CD4-positive, alpha-beta T cell treated with Interleukin-15 for 1 hour (primary cell): ENCODE results near the gene TUBD1.
"Not testable (repeated sequence)": the region's sequence is repeated elsewhere in the genome, so short reads cannot be mapped to it uniquely, and the experiment has no call there.

ENCODE experiments used
- DNase-seq: peaks from one replicate; pipeline ENCODE4 v3.0.0-alpha.2; 2020

TUBD1 gene

DNA sequence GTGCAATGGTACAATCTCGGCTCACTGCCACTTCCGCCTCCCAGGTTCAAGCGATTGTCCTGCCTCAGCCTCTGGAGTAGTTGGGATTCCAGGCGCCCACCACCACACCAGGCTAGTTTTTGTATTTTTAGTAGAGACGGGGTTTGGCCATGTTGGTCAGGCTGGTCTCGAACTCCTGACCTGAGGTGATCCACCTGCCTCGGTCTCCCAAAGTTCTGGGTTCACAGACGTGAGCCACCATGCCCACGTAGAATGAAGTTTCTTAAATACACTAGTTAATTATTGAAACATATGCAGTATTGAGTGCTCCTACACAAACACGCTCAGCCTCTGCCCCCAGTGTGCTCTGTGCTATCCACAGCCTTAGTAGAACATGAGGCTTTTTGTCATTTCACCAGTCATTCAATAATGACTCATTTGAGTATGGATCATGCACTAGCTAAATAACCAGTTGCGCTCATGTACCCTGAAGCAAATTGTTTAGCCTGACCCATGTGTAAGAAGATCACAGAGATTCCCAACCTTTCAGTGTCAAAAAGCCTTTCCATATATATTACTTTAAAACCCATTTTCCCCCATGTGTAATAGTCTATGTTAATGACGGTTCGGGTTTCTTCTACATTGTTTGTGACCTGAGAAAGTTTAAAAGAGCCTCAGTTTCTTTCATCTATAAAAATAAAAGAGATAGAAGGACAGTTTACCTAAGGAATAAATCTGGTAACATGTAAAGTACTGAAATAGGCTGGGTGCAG lies 49.7 kb downstream of the TUBD1 start:
- peak; percentile 41 for DNase-seq

DNA sequence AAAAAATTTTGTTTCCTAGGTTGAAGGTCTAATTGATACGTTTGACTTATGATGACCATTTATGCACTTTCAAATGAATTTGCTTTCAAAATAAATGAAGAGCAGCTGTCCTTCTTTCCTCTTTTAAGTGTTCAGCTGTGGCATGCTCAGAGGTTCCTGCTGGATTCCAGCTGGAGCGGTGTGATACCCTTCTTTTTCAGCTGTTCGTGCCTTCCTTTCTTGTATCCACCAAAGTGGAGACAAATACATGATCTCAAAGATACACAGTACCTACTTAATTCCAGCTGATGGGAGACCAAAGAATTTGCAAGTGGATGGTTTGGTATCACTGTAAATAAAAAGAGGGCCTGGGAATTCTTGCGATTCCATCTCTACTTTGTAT lies 50.9 kb downstream of the TUBD1 start:
- DNase-seq: not testable (repeated sequence)

DNA sequence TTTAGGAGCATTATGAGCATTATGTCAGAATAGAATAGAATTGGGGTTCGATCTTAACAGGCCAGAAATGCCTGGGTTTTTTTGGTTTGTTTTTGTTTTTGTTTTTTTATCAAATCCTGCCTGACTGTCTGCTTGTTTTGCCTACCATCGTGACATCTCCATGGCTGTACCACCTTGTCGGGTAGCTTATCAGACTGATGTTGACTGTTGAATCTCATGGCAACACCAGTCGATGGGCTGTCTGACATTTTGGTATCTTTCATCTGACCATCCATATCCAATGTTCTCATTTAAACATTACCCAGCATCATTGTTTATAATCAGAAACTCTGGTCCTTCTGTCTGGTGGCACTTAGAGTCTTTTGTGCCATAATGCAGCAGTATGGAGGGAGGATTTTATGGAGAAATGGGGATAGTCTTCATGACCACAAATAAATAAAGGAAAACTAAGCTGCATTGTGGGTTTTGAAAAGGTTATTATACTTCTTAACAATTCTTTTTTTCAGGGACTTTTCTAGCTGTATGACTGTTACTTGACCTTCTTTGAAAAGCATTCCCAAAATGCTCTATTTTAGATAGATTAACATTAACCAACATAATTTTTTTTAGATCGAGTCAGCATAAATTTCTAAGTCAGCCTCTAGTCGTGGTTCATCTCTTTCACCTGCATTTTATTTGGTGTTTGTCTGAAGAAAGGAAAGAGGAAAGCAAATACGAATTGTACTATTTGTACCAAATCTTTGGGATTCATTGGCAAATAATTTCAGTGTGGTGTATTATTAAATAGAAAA lies 51.5 kb downstream of the TUBD1 start:
- peak; percentile 50 for DNase-seq

DNA sequence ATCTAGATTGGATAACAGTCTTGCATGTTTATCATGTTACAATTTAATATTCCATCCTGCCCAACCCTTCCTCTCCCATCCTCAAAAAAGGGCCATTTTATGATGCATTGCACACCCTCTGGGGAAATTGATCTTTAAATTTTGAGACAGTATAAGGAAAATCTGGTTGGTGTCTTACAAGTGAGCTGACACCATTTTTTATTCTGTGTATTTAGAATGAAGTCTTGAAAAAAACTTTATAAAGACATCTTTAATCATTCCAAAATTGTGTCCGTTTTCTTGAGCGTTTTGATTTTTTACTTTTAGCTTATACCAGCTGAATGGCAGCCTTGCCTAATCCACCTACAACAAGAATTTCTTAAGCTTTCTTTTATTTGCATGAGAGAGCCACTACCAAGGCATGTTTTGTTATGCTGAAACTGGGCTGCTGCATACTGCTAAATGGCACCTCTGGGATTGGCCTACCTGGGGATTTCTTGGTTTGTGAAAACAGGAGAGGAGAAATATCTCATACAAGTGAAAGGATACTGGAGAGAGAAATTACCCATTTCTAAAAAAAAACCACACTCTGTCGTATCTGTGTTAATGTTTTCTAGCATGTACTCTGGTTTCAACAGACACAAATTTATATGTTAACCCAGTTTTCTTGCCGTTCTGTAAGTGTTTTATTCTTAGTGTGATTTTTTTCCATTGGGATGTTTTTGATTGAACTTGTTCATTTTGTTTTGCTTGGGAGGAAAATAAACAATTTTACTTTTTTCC lies 52.2 kb downstream of the TUBD1 start:
- no peak for DNase-seq

DNA sequence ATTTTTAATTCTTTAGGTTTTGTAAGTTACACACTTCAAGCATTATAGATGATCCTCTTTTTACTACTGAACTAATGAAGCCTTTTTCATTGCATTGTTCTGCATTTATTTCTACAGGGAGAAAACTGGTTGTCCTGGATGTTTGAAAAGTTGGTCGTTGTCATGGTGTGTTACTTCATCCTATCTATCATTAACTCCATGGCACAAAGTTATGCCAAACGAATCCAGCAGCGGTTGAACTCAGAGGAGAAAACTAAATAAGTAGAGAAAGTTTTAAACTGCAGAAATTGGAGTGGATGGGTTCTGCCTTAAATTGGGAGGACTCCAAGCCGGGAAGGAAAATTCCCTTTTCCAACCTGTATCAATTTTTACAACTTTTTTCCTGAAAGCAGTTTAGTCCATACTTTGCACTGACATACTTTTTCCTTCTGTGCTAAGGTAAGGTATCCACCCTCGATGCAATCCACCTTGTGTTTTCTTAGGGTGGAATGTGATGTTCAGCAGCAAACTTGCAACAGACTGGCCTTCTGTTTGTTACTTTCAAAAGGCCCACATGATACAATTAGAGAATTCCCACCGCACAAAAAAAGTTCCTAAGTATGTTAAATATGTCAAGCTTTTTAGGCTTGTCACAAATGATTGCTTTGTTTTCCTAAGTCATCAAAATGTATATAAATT lies 53.0 kb downstream of the TUBD1 start:
- no peak for DNase-seq

DNA sequence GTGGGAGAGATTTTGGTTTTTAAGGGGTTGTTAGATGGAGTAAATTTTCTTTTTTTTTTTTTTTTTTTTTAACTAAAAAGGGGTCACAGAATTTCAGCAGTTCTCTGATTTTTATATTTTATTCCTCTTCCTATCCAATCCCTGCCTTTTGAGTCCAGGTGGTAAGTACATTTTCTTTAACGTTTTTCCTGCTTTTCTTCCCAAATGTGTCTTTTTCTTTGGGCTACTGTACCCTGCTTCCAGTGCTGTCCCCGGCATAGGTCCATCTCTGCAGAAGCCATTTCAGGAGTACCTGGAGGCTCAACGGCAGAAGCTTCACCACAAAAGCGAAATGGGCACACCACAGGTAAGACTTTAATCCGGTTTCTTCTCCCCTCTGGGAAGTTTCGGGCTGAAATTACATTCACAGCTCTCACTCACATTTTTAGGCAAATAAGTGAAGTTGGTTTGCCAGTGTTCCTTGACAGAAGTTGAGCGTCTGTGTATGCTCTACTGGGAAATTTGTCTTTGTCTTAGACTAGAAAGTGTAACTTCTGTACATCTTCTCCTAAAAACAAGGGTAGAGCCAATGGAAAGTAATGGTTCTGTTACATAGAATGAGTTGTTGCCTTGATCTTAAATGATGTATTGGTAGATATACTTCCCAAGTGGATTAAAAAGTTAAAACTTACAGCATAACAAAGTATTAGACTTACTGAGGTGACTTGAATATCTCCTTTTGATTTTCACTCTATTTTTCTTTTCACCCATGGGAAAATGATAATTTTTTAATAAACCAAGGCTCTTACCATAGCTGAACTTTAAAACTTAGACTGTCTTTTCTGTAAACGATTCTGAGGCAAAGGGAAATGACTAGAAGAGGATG lies 54.5 kb downstream of the TUBD1 start:
- peak; percentile 37 for DNase-seq

DNA sequence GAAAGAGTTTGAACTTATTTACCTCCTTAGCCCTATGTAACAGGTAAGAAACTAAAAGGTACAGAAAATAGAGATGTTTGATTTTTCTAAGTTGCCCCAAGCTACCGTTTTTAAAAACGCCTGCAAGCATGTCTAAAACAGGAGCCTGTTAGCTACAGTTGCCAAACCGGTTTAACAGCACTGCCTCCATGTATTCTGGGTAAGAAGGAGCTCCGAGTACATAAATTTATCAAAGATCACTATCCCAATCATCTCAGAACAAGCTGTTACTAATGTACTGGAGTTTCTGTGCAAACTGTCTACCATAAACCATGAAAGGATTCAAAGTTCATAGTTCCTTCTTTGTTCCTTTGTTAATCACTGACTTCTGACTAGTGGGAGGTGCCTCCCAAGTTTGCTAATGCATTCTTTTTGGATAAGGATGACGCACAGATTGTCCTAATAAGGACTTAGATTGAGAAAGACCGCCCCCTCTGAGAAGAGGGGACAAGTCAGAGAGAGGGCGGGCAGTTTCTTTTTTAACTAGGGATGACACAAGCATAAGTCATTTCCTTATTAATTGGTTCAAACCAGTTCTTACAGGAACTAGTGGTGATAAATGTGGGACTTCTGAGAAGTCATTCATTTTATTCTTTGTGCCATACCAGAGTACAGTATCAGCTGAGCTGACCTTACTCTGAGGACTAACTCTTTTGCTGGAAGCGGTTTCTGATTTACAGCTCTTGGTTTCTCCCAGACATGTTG lies 55.3 kb downstream of the TUBD1 start:
- peak; percentile 88 for DNase-seq

DNA sequence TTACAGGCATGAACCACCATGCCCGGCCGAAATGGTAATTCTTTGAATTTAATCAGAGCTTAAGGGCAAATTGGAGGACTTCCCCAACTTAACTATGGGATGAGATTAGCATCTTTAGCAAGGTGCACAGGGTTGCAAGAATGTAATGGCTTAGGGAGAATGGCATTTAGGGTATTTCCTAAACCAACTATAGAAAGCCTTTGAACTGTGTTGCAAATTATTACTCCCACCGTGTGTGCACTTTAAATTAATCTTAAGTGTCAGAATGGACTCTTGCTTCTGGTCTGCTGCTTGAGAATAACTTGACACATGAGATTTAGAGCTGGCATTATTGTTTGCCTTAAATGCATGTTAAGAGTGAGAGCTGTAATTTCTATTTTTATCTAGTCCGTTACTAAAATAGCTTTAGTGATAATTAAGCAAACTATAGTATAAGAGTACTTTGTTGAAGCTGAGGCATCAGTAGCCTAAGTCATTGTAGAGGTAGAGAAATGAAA lies 59.8 kb downstream of the TUBD1 start:
- no peak for DNase-seq

DNA sequence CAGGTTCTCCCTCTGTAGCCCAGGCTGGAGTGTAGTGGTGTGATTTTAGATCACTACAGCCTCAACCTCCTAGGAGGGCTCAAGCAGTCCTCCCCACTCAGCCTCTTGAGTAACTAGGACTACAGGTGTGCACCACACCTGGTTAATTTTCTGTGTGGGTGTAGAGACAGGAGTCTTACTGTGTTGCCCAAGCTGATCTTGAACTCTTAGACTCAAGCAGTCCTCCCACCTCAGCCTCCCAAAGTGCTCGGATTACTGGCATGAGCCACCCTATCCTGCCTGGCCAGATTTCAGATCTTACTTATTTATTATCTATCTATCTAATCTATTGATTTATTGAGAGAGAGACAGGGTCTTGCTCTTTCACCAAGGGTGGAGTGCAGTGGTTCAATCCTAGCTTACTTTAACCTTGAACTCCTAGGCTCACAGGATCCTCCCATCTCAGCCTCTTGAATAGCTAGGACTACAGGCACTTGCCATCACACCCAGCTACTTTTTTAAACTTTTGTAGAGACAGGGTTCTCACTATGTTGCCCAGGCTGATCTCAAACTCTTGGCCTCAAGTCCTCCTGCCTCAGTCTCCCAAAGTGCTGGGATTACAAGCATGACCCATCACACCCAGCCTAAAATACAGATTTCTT lies 61.8 kb downstream of the TUBD1 start:
- DNase-seq: no peak

DNA sequence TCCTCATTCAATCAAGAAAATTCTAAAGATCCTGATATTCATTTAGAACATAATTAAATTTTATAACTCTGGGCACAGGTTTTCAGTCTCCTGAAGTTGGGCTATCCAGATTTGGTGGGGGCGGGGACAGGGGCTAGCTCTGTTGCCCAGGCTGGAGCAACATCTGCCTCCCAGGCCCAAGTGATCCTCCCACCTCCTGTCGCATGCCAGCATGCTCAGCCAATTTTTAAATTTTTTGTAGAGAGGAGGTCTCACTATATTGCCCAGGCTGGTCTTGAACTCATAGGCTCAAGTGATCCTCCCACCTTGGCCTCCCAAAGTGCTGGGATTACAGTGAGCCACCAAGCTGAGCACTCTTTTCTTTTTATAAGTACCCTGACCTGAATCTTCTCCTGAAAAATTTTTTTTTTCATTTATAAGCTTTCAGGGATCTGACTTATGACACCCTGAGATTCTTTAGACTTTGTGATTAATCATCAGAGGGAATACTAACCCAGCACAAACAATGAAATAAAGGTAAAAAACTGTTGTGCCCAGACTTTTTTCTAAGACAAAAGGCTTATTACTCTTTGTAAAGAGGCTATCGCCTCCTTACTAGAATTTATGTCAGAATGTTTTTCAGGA lies 62.6 kb downstream of the TUBD1 start:
- no peak for DNase-seq

DNA sequence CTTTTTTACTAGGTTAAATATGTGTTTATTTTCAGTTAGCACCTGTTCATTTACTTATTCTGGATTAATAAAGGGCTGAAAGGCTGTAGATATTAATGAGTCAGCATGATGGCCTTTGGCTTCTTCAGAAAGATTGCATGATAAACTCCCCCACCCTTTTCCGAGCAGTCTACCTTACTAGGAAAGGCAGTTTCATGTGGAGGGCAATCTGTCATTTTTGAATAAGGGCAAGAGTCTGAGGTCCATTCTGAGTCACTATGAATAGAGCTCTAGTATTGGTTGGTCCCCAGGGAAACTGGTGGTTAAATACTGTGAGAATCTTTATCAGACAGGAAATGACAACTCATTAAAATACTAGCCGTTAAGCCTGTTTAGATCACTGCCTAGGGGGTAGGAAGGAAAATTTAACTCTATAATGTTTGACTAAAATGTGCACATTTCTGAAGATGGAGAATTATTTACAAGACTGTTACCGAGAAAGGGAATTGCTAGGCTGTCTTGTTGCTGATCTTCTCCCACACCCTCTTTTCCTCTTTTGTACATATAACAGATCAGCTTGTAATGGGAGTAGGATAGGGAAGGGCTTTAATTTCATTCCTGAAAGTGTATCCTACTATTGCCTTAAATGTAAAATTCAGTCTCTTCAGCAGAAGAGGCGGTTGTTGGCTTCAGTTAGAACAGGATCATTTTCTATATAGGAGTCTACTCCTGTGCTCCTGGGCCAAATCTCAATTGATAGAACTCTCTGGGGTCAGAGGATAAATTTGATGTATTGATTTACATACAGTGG lies 63.3 kb downstream of the TUBD1 start:
- peak; percentile 65 for DNase-seq

DNA sequence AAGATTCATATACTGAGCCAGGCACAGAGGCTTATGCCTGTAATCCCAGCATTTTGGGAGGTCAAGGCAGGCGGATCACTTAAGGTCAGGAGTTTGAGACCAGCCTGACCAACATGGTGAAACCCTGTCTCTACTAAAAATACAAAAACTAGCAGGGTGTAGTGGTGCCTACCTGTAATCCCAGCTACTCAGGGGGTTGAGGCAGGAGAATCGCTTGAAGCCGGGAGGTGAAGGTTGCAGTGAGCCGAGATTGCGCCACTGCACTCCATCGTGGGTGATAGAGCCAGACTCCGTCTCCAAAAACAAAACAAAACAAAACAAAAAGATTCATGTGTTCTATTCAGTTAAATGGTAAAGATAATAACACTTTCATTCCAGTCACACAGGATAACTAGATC lies 63.9 kb downstream of the TUBD1 start:
- not testable (repeated sequence) for DNase-seq

DNA sequence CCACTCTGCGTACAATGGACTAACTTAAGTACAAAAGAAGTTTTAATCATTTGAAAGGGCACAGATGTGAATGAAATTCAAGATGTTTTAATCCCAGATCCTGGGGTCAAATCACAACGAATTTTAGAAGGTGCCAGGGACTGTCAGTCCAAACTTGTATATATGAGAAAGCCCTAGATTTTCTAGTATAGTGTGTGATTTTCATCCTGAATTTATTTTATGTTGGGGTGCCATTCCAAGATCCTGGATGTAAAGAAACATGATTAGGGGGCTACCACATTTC lies 64.3 kb downstream of the TUBD1 start:
- DNase-seq: no peak

DNA sequence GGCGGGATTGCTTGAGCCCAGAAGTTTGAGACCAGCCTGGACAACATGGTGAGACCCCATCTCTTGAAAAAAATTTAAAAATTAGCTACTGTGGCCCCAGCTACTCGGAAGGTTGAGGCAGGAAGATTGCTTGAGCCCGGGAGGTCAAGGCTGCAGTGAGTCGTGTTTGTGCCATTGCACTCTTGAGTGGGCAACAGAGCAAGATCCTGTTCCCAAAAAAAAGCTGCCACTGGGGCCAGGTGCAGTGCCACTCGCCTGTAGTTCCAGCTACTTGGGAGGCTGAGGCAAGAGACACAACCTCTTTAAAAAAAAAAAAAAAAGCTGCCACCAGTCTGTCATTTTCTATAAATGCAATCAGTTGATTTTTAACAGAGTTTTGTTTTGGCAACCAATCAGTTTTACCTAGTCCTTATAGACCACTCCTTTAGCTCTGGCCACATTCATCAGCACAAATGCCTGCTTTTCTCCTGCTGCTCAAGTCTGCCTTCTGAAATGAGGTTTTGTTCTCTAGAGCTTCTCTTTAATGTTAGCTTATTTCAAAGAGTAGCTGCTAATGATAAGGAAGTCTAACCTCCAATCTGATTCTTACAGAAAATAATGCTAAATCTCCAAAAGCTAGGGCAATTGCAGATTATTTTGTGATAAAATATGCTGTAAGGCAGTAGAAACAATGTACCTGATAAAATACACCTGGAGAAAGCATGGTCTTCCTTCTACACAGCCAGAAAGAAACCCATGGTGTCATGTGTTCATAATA lies 64.8 kb downstream of the TUBD1 start:
- no peak for DNase-seq

DNA sequence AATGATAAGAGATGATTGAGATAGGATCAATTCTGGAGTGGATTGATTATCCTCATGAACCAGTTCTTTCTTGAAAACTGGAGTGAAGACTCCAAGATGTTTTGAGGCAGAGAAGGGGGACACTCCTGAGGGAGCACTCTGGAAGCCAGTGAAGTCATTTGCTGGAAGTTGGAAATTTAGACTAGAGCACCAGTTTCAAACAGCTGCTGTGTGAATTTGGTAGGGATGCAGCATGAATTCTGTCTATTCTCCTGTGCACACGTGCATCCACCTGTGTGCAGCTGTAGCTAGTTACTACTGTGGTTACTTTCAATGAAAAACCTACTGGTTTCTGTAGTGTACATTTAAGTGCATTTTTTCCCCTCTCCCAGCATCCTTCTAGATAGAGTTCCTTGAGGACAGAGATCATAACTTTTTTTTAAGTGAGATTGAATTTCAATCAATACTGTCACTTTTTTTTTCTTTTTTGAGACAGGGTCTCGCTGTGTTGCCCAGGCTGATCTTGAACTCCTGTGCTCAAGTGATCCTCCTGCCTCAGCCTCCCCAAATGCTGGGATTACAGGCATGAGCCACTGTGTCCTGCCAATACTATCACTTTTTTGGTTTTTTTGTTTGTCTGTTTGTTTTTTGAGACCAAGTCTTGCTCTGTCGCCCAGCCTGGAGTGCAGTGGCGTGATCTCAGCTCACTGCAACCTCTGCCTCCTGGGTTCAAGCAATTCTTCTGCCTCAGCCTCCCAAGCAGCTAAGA lies 65.9 kb downstream of the TUBD1 start:
- DNase-seq: no peak

DNA sequence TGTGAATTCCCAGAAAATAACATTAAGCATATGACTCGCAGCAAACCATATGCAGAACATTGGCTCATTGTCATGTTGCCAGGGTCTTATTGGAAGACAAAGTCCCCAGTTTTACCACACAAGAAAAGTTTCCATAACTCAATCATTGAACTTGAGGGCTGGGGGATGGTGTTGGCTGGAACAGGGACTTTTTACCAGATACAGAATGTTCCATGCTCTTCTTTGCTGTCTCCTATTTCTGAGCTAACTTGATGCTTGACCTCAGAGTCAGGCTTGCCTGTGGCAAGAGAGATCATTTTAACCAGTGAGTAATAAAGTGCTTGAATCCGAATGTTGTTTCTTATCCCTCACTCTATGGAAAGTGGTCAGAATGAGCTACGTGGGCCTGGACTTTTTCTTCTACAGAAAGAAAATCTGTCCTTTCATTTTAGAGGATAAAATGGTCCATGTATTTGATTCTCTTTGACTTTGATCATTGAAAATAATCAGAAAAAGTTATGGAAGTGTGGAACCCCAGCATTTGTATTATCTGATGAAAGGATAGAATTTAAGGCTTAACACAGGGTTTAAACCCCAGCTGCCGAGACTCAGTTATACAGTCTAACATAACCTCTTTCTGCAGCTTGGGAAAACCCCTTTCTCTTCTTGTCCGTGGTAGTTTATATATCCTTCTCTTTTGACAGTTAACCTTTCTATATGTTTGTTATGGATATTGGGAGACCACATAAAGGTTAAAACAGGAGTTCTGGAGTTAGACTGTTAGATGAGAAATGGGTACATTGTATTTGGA lies 67.0 kb downstream of the TUBD1 start:
- DNase-seq: no peak

DNA sequence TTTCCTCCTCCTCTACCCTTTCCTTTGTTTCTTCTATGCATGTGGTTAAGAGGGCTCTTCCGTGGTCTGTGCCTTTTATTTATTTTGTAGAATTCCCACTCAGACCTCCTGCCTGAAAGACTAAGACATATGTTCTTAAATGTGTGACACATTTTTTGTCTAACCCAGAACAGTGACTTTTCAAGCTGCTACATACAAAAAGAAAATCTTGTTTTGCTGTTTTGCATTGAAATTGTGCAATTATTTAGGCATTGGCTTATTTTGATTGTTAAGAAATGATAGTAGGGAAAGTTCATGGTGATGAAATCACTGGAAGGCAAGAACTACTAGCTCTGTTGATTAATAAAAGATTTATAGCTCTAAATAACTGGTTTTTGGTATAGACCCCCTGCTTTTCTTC lies 76.8 kb downstream of the TUBD1 start:
- no peak for DNase-seq
